ENCODE measurements around the gene FUBP3.

FUBP3 gene

GRCh38 chr9:130630071-130630450 lies 50.7 kb downstream of the FUBP3 start:
- H3K4me3 ChIP-seq (ENCODE audit: low read length), result no peak overlapping the region
- DNase-seq (ENCODE audit: low read depth), result no peak
- TF ChIP-seq, protein P1, sequence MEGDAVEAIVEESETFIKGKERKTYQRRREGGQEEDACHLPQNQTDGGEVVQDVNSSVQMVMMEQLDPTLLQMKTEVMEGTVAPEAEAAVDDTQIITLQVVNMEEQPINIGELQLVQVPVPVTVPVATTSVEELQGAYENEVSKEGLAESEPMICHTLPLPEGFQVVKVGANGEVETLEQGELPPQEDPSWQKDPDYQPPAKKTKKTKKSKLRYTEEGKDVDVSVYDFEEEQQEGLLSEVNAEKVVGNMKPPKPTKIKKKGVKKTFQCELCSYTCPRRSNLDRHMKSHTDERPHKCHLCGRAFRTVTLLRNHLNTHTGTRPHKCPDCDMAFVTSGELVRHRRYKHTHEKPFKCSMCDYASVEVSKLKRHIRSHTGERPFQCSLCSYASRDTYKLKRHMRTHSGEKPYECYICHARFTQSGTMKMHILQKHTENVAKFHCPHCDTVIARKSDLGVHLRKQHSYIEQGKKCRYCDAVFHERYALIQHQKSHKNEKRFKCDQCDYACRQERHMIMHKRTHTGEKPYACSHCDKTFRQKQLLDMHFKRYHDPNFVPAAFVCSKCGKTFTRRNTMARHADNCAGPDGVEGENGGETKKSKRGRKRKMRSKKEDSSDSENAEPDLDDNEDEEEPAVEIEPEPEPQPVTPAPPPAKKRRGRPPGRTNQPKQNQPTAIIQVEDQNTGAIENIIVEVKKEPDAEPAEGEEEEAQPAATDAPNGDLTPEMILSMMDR (conservative IDR thresholded peaks at IDR 0.05; ENCODE audit: low read length), result no peak

DNA sequence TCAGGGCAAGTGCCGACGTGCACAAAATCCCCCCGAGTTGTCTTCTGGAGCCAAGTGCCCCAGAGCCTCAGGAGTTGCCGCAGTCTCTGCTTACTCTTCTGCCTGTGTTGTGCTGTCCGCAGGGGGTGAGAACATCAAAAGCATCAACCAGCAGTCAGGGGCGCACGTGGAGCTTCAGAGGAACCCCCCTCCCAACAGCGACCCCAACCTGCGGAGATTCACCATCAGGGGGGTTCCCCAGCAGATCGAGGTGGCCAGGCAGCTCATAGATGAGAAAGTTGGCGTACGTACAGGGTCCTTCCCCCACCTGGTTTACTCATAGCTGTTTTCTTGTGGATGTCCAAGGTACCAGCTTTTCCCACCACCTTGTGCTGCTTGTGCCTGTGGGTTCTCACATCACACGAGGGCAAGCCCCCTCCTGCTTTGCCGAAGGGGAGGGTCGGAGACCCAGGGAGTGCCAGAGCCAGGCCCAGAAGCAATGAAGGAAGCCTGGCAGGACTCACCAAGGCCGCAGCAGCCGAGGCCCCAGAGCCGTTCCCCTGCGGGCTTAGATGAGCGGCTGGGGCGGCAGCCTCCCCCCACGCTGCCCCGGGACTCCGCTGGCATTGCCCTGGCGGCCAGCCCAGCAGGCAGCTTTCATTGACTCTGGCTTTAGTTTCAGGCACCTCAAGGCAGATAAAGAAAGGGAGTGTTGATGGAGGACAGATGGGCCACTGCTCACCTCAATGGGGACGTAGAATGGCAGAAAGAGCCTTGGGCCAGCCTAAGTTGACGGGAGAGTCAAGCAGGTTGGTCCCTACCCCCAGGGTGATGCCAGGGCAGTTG lies 51.3 kb downstream of the FUBP3 start:
- DNase-seq (ENCODE audit: low read depth), result no peak
- no peak overlapping the region for H3K4me3 ChIP-seq (ENCODE audit: low read length)
- TF ChIP-seq, protein P1 (conservative IDR thresholded peaks at IDR 0.05; ENCODE audit: low read length), result no peak

DNA sequence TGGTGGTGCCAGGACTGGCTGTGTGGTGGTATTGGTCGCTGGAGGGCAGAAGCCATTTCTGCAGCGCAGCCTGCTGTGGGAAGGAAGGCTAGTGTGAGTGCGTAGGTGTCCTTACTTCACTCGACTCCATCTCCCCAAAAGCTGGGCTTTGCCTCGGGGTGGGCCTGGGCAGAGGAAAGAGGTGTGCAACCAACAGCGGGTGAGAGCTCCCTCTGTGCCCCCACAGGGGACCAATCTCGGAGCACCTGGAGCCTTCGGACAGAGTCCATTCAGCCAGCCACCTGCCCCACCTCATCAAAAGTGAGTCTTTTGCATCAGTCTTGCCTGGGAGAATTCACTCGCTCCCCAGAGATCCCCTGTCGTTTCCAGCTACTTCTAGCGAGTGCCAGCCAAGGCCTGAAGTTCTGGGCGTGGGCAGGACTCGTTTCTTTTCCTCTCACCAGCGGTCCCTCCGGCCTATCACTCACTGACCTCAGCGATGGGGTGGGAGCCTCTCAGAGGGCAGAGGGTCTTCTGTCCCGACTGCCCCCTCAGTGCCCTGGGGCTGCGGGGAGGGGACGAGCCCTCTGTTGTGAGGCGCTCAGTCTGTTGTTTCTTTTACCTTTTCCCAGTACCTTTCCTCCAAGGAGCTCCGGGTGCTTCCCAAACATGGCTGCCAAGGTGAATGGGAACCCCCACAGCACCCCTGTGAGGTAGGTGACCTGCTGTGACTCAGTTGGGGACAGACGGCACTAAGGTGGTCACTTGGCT lies 52.1 kb downstream of the FUBP3 start:
- TF ChIP-seq, protein P1 (conservative IDR thresholded peaks at IDR 0.05; ENCODE audit: low read length), result no peak
- H3K4me3 ChIP-seq (ENCODE audit: low read length), result no peak overlapping the region
- DNase-seq (ENCODE audit: low read depth), result no peak

DNA sequence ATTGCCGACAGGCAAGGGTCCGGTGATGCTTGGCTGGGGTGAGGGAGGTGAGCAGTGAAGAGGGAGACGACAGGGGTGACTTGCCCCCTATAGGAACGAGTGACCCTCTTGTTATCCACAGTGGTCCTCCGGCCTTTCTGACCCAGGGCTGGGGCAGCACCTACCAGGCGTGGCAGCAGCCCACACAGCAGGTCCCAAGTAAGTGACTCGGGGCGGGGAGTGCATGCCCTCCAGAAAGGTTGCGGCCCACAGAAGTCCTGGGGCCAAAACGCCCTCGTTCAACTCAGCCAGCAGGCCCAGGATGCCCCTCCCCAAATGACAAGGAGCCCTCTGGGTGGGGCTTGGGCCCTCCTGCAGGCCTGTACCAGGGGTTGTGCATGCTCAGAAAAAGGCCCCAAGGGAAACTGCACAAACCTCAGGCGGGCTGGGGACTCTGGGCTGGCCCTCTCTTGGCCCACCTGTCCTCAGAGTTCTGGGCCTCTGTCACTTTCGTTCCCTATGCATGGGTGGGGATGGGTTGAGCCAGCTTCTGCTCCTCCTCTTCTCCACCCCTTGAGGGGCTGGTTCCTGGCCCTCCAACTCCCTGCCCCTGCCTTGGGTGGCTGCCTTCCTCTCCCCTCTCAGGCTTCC lies 52.8 kb downstream of the FUBP3 start:
- no peak overlapping the region for H3K4me3 ChIP-seq (ENCODE audit: low read length)
- TF ChIP-seq, protein P1 (conservative IDR thresholded peaks at IDR 0.05; ENCODE audit: low read length), result no peak
- no peak for DNase-seq (ENCODE audit: low read depth)

DNA sequence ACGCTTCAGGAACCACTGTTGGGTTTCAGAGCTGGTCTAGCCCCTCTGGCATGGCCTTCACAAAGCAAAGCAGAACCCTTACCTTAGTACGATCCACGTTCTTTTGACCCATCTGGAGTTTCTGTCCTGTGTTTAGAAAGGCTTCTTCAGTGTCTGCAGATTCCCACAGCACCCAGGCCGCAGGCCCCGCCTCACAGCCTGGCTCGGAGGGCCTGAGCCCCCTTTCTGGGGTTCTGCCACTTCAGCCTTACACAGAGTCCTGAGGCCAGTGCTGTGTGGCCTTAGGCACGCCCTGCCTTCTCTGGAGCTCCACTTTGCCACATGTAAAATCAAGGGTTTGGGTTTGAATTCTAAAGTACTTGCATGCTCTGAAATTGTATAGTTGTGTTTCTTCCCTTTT lies 53.5 kb downstream of the FUBP3 start:
- TF ChIP-seq, protein P1 (conservative IDR thresholded peaks at IDR 0.05; ENCODE audit: low read length), result no peak
- H3K4me3 ChIP-seq (ENCODE audit: low read length), result no peak overlapping the region
- DNase-seq (ENCODE audit: low read depth), result no peak

DNA sequence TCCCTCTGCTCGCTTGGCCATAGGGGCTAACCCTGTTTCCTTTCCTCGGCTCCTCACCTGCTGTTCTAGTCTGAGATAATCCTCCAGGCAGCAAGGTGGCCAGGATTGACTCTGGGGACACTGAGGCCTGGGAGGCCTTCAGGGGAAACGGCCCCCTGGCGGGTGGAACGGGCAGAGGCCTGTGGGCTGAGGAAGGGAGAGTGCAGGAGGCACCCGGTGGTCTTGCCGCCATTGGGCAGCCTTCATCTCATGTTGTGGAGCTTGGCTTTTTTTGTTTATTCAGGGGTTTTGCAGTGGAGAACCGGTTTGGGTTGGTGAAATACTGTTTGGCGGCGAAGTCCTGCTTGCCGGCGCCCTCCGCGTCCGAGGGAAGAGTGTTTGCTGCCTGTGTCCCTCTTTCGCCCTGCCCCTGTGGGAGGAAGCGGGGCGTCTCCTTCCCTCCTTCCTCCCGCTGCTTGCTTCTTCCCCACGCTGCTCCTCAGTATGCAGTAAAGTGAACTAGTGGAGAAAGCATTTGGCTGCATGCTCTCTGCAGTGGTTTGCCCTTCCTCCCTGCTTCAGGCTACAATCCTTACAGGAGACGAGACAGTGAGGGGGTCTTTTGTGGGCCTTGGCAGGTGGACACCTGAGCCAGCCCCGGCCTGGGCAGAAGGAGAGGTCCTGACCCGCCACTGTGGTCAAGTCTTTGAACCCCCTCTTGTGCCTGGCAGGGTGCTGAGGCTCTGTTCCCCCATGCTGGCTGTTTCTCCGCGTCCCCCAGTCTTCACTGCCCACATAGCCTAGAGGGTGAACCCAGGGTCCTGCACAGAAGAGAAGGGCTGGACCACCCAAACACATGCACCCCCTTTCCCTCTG lies 54.2 kb downstream of the FUBP3 start:
- TF ChIP-seq, protein P1 (conservative IDR thresholded peaks at IDR 0.05; ENCODE audit: low read length), result no peak
- H3K4me3 ChIP-seq (ENCODE audit: low read length), result no peak overlapping the region
- no peak for DNase-seq (ENCODE audit: low read depth)

Data from AG10803 (cell line).